Neural cell (in vitro differentiated cells): ENCODE measurements around the gene LRRC61. TPM values are rescaled to one million over a fixed set of nuclear protein-coding genes. Genes with fewer than 3 reads are reported as not detected.

Experiments used
- H2AFZ ChIP-seq: fragments of 200-600, 300-800 bp; sonication (generic), shearing (Covaris generic); 2 replicates; pipeline ENCODE4 v1.6.0; 2014; ENCODE audit warnings: low read depth, mild to moderate bottlenecking, antibody characterized with exemption, low read length, moderate library complexity
- H3F3A ChIP-seq: fragments of 200-600 bp; shearing (Covaris generic); 2 replicates; pipeline ENCODE4 v1.6.1; 2016; ENCODE audit warnings: mild to moderate bottlenecking, moderate library complexity, mixed read lengths, antibody characterized with exemption, low read length; ENCODE audit not compliant: insufficient read depth, poor library complexity, severe bottlenecking
- H3K27ac ChIP-seq: fragments of 200-600, 300-800 bp; sonication (generic), shearing (Covaris generic); 2 replicates; pipeline ENCODE4 v1.5.1; 2014; ENCODE audit warnings: mild to moderate bottlenecking, low read length, moderate library complexity
- H3K27me3 ChIP-seq: fragments of 300-800, 200-600 bp; sonication (generic), shearing (Covaris generic); 2 replicates; pipeline ENCODE4 v1.6.0; 2014; ENCODE audit warnings: mild to moderate bottlenecking, low read depth, low read length, moderate library complexity; ENCODE audit not compliant: insufficient read depth
- H3K36me3 ChIP-seq: fragments of 300-800, 200-600 bp; sonication (generic), shearing (Covaris generic); 2 replicates; pipeline ENCODE4 v1.5.1; 2014; ENCODE audit warnings: mild to moderate bottlenecking, antibody characterized with exemption, low read length, moderate library complexity; ENCODE audit not compliant: insufficient read depth
- H3K4me2 ChIP-seq: fragments of 300-800, 200-600 bp; sonication (generic), shearing (Covaris generic); 2 replicates; pipeline ENCODE4 v1.6.0; 2014; ENCODE audit warnings: mild to moderate bottlenecking, low read length
- H3K4me3 ChIP-seq: fragments of 300-800, 200-600 bp; sonication (generic), shearing (Covaris generic); 2 replicates; pipeline ENCODE4 v1.5.1; 2014; ENCODE audit warnings: mild to moderate bottlenecking, low read length, moderate library complexity
- H3K79me2 ChIP-seq: fragments of 200-600 bp; shearing (Covaris generic); replicated peaks from 2 replicates; pipeline ENCODE4 v1.6.0; 2014; ENCODE audit warnings: mild to moderate bottlenecking, low read length, moderate library complexity; ENCODE audit not compliant: insufficient read depth
- H3K9ac ChIP-seq: fragments of 300-800, 200-600 bp; sonication (generic), shearing (Covaris generic); 2 replicates; pipeline ENCODE4 v1.6.1; 2016; ENCODE audit warnings: mild to moderate bottlenecking, low read length, mixed read lengths
- H3K9me2 ChIP-seq: fragments of 200-600 bp; shearing (Covaris generic); 2 replicates; pipeline ENCODE4 v1.6.1; 2016; ENCODE audit warnings: mild to moderate bottlenecking, low read length, mixed read lengths; ENCODE audit not compliant: insufficient read depth
- H3K9me3 ChIP-seq: fragments of 200-600, 300-800 bp; sonication (generic), shearing (Covaris generic); 2 replicates; pipeline ENCODE4 v1.6.1; 2016; ENCODE audit warnings: mild to moderate bottlenecking, mixed run types, low read length, moderate library complexity, mixed read lengths
- H4K20me1 ChIP-seq: fragments of 200-600 bp; shearing (Covaris generic); 2 replicates; pipeline ENCODE4 v1.6.1; 2016; ENCODE audit warnings: mild to moderate bottlenecking, mixed run types; ENCODE audit not compliant: insufficient read depth
- CTCF ChIP-seq: fragments of 450-650 bp; IDR thresholded peaks from 2 replicates; pipeline ENCODE4 v1.5.1; 2014; ENCODE audit warnings: antibody characterized with exemption, mild to moderate bottlenecking, moderate library complexity; ENCODE audit not compliant: poor library complexity, severe bottlenecking
- EP300 ChIP-seq: fragments of 450-650 bp; conservative IDR thresholded peaks from 2 replicates; pipeline ENCODE4 v1.6.1; 2014; ENCODE audit warnings: antibody characterized with exemption, mild to moderate bottlenecking, moderate library complexity; ENCODE audit not compliant: poor library complexity, severe bottlenecking
- EZH2 ChIP-seq: fragments of 200-600, 300-800 bp; shearing (Covaris generic), sonication (generic); IDR thresholded peaks from 2 replicates; pipeline ENCODE4 v1.6.1; 2014; ENCODE audit warnings: antibody characterized with exemption, low read length, borderline replicate concordance, mild to moderate bottlenecking; ENCODE audit not compliant: insufficient read depth, poor library complexity, severe bottlenecking
- MXI1 ChIP-seq: fragments of 450-650 bp; conservative IDR thresholded peaks from 2 replicates; pipeline ENCODE4 v1.6.1; 2014; ENCODE audit warnings: antibody characterized with exemption, mild to moderate bottlenecking; ENCODE audit not compliant: poor library complexity, severe bottlenecking
- POLR2AphosphoS5 ChIP-seq: IDR thresholded peaks from 2 replicates; pipeline ENCODE4 v1.6.1; 2012
- RAD21 ChIP-seq: fragments of 450-650 bp; conservative IDR thresholded peaks from 2 replicates; pipeline ENCODE4 v1.6.1; 2014; ENCODE audit warnings: antibody characterized with exemption, mild to moderate bottlenecking, moderate library complexity
- REST ChIP-seq: IDR thresholded peaks from 2 replicates; pipeline ENCODE4 v1.6.1; 2012; ENCODE audit warnings: borderline replicate concordance
- SMC3 ChIP-seq: fragments of 450-650 bp; conservative IDR thresholded peaks from 2 replicates; pipeline ENCODE4 v1.6.1; 2014; ENCODE audit warnings: antibody characterized with exemption, mild to moderate bottlenecking, moderate library complexity; ENCODE audit not compliant: poor library complexity
- TAF1 ChIP-seq: IDR thresholded peaks from 2 replicates; pipeline ENCODE4 v1.6.1; 2012; ENCODE audit warnings: low read depth
- polyA plus RNA-seq: library from polyadenylated mRNA; depleted of rRNA; stranded (reverse); fragments of >200 nt; gene quantifications from 2 replicates; pipeline ENCODE4 v1.2.3, GENCODE V29; 2014

Gene LRRC61
- polyA plus RNA-seq, 1 donor from 2014 or later = 5.0 TPM

- Histone ChIP-seq H3K27me3 (no peaks in the 10 kb centered on the region), H4K20me1 (no peaks in the 10 kb centered on the region), H3K9ac (peak overlapping the region; percentile 94), H3K4me3 (peak overlapping the region; percentile 96), H2AFZ (peak overlapping the region; percentile 69), H3K9me3 (no peaks in the 10 kb centered on the region), H3K36me3 (no peaks in the 10 kb centered on the region), H3K9me2 (no peaks in the 10 kb centered on the region), H3K4me2 (peak overlapping the region; percentile 59), H3K27ac (peak overlapping the region; percentile 90), H3F3A (peaks cover 4% of the 10 kb centered on the region), H3K79me2 (peaks cover 47% of the 10 kb centered on the region)
- TF ChIP-seq RAD21 (no peak), CTCF (peak; percentile 48)
These were observed 55.1 kb downstream of the LRRC61 start for GRCh38 chr7:150378115-150378852.

GRCh38 chr7:150378853-150379440 is 55.8 kb downstream of the LRRC61 start, which contains the start of gene ZNF775:
TSS of gene ZNF775 (plus strand) at chr7:150379330. CDS start at chr7:150388471, 9,141 bp downstream.
- peak within 1 kb of the TSS; percentile 69 for H2AFZ ChIP-seq
- peak within 1 kb of the TSS; percentile 94 for H3K9ac ChIP-seq
- no peaks in the 10 kb centered on the region for H3K9me2 ChIP-seq
- H4K20me1 ChIP-seq = no peaks in the 10 kb centered on the region
- peak; percentile 94 for TF ChIP-seq POLR2AphosphoS5
- TF ChIP-seq SMC3 = peak; percentile 18
- peak; percentile 51 for TF ChIP-seq MXI1
- TF ChIP-seq RAD21 = no peak
- no peak for TF ChIP-seq TAF1
- peak; percentile 40 for TF ChIP-seq CTCF
- TF ChIP-seq EZH2 = no peak
- no peak for TF ChIP-seq EP300
- peak; percentile 70 for TF ChIP-seq REST
- peaks cover 4% of the 10 kb centered on the region for H3F3A ChIP-seq
- peak within 1 kb of the TSS; percentile 99 for H3K4me2 ChIP-seq
- H3K27me3 ChIP-seq = no peaks in the 10 kb centered on the region
- H3K27ac ChIP-seq = peak within 1 kb of the TSS; percentile 90
- peaks cover 49% of the 10 kb centered on the region for H3K79me2 ChIP-seq
- H3K9me3 ChIP-seq = no peaks in the 10 kb centered on the region
- peak within 1 kb of the TSS; percentile 96 for H3K4me3 ChIP-seq
- H3K36me3 ChIP-seq = no peaks in the 10 kb centered on the region
